GM21786 (cell line): ENCODE data around the gene INHBC.
"Not testable (repeated sequence)": the region's sequence is repeated elsewhere in the genome, so short reads cannot be mapped to it uniquely, and the experiment has no call there.

Experiments
- ATAC-seq: cut with Tn5 transposase; IDR thresholded peaks from one replicate; pipeline ENCODE4 v1.9.1; 2021; ENCODE audit not compliant: unreplicated experiment

The INHBC gene

GRCh38 chr12:57479376-57480115 lies 45.0 kb downstream of the INHBC start, which contains the start of gene ARHGAP9:
TSS of gene ARHGAP9 (minus strand) at chr12:57479866. CDS start at chr12:57479406, 460 bp downstream.
- no peak for ATAC-seq

- ATAC-seq = no peak
These were observed 47.1 kb downstream of the INHBC start for GRCh38 chr12:57481671-57482070.

GRCh38 chr12:57483466-57483865 lies 48.9 kb downstream of the INHBC start:
- ATAC-seq = no peak

GRCh38 chr12:57485695-57486094 lies 51.1 kb downstream of the INHBC start:
- ATAC-seq = no peak

- ATAC-seq = no peak
These were observed 52.5 kb downstream of the INHBC start for GRCh38 chr12:57487055-57487596.

- peak; percentile 98 for ATAC-seq
These were observed 53.2 kb downstream of the INHBC start, which contains the start of gene MARS1 for GRCh38 chr12:57487597-57488401. TSS of gene MARS1 (plus strand) at chr12:57488068. CDS start at chr12:57488091, 23 bp downstream.

GRCh38 chr12:57488402-57489156 lies 54.0 kb downstream of the INHBC start:
- no peak for ATAC-seq

GRCh38 chr12:57489157-57489641 lies 54.6 kb downstream of the INHBC start:
- ATAC-seq = no peak

GRCh38 chr12:57490126-57490525 lies 55.5 kb downstream of the INHBC start:
- no peak for ATAC-seq

GRCh38 chr12:57491393-57492280 lies 57.1 kb downstream of the INHBC start:
- ATAC-seq = no peak

- not testable (repeated sequence) for ATAC-seq
These were observed 60.6 kb downstream of the INHBC start for GRCh38 chr12:57495051-57495701.

- ATAC-seq = no peak
These were observed 62.2 kb downstream of the INHBC start for GRCh38 chr12:57496822-57497221.

GRCh38 chr12:57497223-57498131 lies 62.9 kb downstream of the INHBC start:
- ATAC-seq = no peak

- no peak for ATAC-seq
These were observed 63.5 kb downstream of the INHBC start for GRCh38 chr12:57498132-57498502.

GRCh38 chr12:57498571-57498970 lies 64.0 kb downstream of the INHBC start:
- ATAC-seq = no peak

GRCh38 chr12:57500213-57500612 lies 65.6 kb downstream of the INHBC start:
- ATAC-seq = no peak
